Measurements from ENCODE around the gene RIN1. TPM values are rescaled to one million over a fixed set of nuclear protein-coding genes. Genes with fewer than 3 reads are reported as not detected.

Gene RIN1
- total RNA-seq, 1 donor from 2014 or later: 0.47 TPM

DNA sequence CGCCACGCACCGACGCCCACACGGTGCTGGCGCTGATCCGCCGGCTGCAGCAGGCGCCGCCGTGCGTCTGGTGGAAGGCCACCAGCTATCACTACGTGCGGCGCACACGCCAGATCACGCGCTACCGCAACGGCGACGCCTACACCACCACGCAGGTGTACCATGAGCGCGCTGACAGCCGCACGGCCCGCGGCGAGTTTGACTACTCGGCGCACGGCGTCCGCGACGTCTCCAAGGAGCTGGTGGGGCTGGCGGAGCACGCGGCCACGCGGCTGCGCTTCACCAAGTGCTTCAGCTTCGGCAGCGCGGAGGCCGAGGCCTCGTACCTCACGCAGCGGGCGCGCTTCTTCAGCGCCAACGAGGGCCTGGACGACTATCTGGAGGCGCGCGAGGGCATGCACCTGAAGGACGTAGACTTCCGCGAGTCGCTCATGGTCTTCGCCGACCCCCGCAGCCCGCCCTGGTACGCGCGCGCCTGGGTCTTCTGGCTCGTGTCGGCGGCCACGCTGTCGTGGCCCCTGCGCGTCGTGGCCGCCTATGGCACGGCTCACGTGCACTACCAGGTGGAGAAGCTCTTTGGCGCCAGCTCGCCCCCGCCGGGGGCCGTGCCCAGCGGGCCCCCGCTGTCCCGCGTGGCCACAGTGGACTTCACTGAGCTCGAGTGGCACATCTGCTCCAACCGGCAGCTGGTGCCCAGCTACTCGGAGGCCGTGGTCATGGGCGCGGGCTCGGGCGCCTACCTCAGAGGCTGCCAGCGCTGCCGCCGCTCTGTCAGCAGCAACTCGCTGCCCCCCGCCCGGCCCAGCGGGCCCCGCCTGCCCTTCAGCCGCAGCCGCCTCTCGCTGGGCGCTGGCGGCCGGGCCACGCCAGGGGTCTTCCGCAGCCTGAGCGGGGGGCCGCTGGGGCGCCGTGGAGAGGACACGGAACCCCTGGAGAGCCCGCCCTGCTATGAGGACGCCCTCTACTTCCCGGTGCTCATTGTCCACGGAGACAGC is 41.3 kb downstream of the RIN1 start:
- DNase-seq: no peak

DNA sequence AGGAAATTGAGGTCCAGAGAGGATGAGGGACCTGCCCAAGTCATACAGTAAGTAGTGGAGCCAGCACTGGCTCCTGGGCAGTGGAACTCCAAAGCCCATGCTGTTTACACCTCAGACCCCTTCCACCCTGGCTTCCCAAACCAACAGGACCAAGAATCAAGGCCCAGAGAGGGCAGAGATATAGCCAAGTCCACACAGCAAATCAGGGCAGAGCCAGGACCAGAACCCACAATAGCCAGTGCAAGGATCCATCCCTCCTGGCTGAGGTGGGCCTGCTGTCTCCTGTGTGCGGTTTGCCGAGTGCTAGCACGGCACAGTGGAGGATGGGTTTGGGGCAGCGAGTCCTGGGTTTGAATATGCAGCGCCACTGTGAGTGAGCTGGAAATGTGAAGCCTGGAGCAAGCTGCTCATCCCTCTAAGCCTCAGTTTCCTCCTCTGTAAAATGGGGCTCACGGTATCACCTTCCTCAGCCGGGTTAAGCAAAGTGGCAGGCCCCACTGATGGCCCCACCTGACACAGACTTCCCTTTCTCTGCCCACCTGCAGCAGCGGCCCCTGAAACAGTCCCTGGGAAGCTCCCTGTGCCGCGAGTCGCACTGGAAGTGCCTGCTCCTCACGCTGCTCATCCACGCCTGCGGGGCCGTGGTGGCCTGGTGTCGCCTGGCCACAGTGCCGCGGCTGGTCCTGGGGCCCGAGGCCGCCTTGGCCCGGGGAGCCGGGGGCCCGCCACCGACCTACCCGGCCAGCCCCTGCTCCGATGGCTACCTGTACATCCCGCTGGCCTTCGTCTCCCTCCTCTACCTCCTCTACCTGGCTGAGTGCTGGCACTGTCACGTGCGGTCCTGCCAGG is 42.2 kb downstream of the RIN1 start:
- no peak for DNase-seq

DNA sequence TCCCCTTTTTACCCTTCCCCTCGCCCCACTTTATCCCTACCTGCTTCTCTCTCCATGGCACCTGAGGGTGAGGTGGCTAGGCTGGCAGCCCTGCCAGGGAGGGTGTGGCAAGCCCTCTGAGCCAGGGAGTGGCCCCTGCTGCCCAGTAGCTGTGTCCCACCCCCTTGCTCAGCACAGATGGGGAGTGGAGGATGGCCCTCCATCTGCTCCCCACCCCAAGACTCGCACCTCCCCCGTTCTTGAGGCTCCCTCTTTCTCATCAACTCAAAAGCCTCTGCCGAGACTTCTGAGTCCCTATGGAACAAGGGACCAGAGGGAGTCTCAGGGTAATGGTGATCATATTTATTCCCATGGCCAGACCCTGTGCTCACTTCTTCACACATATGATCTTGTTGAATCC is 42.9 kb downstream of the RIN1 start:
- DNase-seq: no peak

DNA sequence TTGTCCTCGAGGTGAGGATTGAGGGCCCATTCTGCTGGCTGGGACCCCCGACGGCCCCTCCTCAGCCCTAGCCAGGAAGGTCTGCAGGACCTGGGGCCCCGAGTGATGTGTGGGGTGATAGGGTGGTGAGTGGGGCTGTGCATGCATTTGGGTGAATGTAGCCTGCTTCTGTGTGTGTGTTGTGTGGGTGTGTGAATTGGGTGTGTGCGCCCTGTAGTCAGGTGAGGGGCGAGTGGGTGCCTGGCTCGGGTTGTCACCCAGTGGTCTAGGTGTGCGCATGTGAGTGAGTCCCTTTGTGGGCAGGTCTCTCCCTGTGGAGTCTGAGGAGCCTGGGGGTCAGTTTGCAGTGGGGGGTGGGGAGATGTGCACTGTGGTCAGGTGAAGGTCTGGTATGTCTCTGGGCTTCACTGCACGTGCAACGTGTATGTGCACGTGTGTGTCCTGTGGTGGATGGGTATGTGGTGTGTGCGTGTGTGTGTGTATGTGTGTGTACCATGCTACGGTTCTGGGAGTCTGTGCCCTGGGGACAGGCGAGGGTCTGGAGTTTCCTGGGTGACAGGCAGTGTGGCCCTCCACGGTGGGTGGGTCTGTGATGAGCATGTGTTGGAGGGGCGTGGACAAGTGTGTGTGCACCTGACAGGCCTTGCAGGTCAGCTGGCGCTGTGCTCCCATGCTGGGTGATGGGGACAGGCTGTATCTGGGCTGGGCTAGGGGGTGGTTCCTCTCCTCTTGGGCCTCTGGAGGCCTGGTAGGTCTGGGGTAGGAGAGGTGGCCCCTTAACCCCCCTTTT is 43.5 kb downstream of the RIN1 start:
- DNase-seq: no peak

DNA sequence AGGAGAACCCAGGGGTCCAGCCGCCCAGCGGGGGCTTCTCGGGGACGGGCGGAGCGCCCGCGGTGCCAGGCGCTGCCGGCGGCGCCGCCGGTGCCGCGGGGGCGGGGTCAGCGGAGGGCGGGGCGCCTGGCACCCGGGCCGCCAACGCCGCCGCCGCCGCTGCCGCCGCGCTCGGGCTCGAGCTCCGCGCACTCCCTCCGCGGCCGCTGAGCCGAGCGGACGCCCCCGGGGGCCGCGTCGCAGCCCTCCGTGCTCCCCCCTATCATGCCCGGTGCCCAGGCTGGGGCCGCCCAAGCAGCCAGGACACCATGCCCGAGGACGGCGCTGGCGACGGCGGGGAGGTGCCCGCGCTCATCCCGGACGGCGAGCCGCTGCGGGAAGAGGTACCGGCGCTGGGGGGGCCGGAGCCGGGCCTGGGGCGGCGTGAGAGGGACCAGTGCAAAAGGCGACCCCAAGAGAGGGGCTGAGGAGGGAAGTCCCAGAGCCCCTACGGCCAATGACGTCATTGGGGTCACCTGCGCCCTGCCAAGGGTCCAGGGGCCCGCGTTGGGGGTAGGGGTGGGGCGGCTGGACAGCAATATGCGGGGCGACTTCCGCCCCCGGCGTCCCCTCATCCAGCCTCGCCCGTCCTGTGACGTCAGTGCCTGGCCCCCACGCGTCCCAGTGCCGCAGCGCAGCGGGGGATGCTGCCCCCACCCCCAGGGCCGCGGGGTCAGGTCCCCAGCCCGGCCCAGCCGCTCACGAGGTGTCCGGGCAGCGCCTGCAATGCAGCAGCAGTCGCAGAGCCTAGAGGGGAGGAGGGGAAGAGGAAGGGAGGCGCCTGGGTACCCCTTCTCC is 44.3 kb downstream of the RIN1 start, which contains the start of gene TMEM151A:
TMEM151A (plus strand) TSS at position 189 of the 837 bp plus-strand sequence; CDS start at position 309, 120 bp downstream.
- no peak for DNase-seq

DNA sequence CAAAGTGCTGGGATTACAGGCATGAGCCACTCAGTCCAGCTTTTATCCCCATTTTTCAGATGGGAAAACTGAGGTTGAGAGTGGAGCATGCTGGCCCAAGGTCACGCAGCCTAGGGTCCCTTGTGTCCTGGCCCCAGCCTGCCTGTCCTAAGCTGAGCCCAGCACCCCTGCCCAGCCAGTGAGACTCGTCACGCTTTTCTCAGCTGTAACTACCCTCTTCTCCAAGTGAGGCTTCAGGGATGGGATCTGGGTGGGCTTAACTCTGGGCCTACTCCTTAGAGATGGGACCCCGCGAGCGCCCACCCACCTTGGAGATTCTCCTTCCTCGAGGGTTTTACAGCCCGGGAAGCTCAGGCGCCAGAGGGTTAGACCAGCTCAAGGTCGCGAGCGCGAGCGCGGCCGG is 44.9 kb downstream of the RIN1 start:
- no peak for DNase-seq

DNA sequence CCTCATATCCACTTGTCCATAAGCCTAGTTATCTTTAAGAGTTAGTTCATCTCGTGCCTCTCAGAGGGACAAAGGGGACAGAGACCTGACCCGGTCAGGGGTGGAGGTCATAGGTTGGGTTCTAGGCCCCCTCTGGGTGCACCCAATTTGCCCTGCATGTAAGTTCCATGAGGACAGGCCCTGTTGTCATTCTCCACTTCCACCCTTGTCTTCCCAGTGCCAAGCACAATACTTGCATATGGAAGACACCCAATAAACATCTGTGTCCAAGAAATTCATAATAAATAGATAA is 46.0 kb downstream of the RIN1 start:
- no peak for DNase-seq

DNA sequence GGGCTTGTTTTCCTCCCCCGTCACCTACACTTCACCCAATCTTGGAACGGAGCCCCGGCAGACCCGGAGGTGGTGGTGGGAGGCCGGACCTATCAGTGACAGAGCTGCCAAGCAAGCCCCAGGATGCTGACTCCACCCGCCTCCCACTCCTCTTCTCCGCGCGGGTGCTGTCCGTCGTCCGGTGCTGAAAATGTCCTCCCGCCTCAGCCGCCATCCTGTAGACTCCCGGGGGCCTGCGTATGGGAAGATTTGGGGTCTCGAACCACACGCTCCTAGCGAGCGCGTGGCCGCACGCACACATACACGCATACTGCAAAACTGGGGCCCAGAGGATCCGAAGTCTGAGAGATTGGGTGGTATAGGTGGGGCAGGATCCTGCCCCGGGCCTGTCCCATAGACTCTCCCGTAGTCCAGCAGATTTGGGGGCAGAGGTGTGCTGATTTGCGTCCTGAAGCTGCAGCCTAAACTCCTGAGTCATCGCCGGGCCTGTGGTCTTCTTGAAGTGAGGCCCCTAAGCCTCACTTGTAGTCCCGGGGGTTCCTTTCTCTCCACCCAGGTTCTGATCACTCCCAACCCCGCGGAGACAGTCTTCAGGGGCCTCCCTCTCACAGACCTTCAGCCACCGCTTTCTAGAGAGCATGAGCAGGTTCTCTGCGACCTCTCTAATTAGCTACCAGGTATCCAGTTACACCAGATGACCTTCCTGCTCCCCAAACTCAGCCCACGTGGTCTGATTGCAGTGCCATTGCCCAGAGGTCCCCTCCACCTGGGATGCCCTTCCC is 46.5 kb downstream of the RIN1 start:
- DNase-seq: no peak

DNA sequence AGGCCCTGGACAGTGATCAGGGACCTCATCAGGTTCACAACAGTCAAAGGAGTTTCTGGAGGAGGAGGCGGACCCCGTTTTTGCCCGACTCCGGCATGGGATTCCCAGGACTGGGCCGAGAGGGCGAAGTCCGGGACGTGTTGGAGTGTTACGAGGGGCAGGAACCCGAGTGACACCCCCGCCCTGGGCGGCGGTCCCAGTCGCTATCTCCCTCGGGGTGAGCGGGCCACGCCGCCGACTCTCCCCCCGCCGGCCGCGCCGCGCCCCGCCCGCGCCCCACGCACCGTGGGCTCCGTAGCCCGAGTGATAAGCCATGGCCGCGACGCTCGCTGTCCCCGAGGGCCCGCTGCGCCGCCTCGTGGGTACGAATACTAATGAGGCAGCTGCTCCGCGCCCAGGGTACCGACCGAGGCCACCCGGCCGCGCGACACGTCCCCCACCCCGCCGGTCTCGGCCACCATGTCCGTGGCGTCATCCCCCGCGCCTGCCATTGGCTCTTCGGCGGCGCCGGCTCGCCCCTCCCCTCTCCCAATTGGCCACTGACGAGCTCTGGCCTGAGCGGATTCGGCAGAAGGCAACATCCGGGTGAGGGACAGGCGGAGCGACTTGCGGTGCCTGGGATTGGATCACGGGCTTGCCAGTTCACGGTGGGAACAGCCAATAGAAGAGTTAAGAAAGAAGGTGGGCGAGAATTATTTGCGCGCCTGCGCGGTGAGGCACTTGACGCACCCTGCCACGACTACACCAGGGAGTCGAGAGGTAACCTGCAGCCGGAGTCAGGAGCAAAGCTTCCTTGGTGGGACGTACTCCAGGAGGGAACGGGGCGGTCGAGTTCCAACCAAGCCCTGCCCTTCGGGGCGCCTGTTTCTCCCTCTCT is 47.3 kb downstream of the RIN1 start, which contains the start of gene YIF1A:
YIF1A (minus strand) TSS at position 473 of the 877 bp plus-strand sequence; CDS start at position 315, 158 bp downstream.
- DNase-seq: peak; percentile 99

DNA sequence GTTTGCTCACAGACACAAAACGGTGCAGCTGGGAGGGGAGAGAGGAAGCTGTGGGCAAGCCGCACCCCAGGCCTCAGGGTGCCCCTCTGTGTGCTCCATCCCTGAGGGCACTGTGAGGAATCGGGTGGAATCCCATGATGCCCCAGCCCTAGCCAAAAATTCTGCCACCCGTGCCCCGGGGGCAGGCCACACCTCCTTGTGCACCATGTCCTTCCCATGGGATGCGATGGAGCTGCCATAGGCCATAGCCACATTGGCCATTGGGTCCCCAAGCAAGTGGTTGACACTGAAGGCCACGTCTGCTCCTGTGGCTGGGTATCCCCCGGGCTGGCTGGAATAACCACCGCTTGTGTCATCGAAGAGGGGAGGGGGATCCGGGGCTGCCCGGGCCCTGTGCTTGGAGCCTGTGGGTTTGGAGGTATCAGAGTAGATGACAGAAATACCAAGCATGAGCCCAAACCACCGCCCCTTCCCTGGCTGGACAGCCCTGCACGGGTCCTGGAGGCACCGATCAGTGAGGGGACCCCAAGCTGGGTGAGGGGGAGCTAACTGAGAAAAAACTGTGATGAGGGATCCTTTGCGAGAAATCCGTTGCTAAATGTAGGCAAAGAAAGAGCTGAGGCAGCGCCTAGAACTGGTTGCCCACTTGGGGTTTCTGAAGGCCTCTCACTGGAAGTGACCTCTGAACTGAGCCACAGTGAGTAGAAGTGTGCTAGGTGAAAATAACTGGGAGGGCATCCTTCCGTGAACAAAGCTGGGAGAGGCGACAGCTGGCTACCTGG is 48.2 kb downstream of the RIN1 start:
- DNase-seq: no peak

DNA sequence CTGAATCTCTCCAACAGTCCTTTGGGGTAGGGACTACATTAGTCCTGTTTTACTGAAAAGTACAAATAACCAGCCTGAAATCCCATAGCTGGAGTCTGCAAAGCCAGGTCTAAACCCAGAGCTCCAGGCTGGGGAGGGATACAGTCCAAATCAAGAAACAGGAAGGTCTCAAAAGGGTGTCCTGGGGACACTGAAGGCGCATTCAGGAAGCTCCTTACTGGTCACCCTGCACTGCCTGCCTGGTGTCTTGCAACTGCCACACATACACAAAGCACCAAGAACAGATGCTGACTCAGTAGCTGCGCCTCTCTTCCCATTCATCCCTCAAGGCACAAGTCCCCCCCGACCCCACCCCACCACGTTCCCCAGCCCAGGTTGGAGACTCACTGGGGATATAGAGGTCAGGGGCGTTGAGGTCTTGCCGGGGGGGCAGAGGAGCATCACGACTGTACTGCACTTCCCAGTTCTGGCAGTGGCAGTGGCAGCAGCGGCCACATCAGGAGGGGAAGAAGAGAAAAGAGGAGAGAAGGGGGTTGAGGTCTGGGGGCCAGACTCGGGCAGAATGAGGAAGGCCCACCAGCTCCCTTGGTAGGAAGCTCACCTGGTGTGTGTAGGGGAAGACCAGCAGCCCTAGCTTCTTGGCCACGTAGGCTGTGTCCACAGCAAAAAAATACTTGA is 48.9 kb downstream of the RIN1 start:
- no peak for DNase-seq

DNA sequence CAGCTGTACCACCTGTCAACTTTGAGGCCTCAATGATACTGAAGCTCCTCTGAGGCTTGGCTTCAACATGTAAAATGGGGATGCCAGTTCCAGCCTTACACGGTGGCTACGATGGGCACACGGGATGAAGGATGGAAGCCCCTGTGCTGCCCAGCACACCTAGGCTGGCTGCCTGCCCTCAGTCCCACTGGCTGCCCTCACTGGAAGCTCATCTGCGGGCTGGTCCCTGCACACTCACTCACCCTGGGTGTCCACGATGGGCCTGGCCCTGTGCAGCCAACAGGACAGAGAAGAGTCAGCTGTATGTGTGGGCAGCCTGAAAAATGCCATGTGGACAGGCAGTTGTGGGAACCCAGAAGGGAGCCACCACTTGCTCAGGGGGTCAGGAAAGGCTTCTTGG is 49.5 kb downstream of the RIN1 start:
- DNase-seq: no peak

DNA sequence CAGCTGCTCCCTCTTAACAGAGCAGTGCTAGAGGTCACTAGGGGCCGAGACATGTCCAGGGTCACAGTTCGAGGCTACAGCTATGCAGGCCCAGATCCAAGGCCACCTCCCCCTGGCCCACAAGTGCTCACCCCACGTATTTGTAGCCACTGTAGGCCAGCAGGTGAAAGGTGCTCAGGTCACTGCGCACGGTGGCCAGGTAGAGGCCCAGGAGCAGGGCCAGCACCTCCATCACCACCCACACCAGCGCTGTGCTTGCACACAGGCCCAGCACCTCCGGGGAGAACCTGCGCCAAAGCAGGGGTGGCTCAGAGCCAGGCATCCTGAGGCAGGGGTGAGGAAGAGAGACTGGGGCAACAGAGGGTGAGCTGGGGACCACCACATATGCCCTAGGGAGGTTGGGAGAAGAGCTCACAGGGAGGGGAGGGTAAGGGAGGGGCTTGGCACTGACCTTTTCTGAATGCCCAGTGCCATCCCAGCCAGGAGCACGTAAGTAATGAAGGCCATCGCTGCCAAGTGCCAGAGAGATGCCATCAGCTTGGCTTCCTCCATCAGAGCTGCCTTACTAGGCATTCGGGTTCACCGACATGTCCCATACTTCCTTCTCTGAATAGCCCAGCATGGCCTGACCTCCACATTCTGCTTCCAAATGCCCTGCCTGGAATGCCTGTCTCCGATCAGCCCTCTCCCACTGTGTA is 50.8 kb downstream of the RIN1 start:
- no peak for DNase-seq

DNA sequence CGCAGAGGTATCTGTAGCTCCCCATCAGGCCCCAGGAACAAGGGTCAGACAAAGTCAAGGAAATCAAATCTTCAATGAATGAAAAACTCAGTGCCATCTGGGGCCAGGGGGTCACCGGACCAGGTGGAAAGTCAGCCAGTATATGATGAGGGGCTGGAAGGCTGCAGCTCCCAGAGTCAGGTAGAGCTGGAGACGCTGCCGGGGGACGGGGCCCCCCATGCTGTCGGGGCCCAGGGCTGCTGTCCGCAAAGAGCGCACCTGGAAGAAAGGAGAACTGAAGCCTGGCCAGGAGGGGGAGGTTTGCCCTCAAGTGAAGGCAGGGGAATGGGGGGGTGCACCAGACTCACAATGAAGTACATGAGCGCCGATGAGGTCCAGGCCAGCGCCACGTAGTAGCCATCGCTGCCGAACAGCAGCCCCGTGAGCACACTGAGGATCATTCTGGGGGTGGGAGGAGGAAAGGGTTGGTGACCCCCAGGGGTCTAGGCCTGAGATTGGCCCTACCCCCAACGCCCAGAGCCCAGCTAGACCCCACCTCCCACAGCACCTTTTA is 51.6 kb downstream of the RIN1 start:
- DNase-seq: no peak

DNA sequence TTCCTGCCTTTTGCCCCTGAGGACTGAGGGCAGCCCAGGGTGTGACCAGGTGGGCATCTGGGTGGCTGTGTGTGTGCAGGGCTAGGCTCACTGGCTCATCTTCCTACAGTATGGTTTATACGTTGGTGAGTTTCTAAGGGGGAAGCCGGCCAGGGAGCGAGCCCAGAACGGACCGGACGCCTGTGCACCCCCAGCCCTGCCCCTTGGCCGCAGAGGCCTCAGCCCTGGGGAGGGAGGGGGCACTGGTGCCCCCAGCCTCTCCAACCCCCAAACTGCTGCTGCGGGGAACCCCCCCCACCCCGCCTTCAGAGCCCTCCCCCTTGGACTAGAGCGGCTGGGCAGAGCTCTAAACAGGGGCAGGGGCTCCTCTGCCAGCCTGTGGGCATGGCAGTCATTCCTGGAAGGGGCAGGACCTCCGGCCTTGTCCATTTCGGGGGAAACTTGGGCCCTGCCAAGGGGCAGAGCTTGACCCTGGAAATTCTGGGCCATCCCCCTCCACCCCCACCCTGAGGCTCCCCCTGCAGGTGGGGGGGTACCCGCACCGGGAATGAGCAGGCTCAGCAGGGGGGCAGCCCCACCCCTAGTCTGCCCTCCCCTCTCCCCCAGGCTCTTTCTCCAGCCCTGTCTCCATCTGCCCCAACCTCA is 52.7 kb downstream of the RIN1 start:
- no peak for DNase-seq
